Hepatocyte (in vitro differentiated cells): Measurements from ENCODE around the gene SLC30A7. TPM values are rescaled to one million over a fixed set of nuclear protein-coding genes. Genes with fewer than 3 reads are reported as not detected.

Source experiments
- DNase-seq: peaks from one replicate; pipeline ENCODE4 v3.0.0-alpha.2; 2016; ENCODE audit warnings: low spot score
- H2AFZ ChIP-seq: fragments of 200-600 bp; sonication (generic); 2 replicates; pipeline ENCODE4 v1.6.0; 2016; ENCODE audit warnings: antibody characterized with exemption, mild to moderate bottlenecking
- H3K27ac ChIP-seq: fragments of 200-600 bp; sonication (generic); 2 replicates; pipeline ENCODE4 v1.5.1; 2016; ENCODE audit warnings: mild to moderate bottlenecking
- H3K27me3 ChIP-seq: fragments of 200-600 bp; sonication (generic); 2 replicates; pipeline ENCODE4 v1.6.1; 2016
- H3K36me3 ChIP-seq: fragments of 200-600 bp; sonication (generic); replicated peaks from 2 replicates; pipeline ENCODE4 v1.5.1; 2016; ENCODE audit warnings: low read depth; ENCODE audit not compliant: insufficient read depth
- H3K4me1 ChIP-seq: fragments of 200-600 bp; sonication (generic); 2 replicates; pipeline ENCODE4 v1.5.1; 2016; ENCODE audit warnings: mild to moderate bottlenecking, moderate library complexity; ENCODE audit not compliant: insufficient read depth
- H3K4me2 ChIP-seq: fragments of 200-600 bp; sonication (generic); 2 replicates; pipeline ENCODE4 v1.6.0; 2016
- H3K4me3 ChIP-seq: fragments of 200-600 bp; sonication (generic); 2 replicates; pipeline ENCODE4 v1.5.1; 2016; ENCODE audit warnings: mild to moderate bottlenecking
- H3K79me2 ChIP-seq: fragments of 200-600 bp; sonication (generic); 2 replicates; pipeline ENCODE4 v1.6.0; 2017; ENCODE audit warnings: mild to moderate bottlenecking
- H3K9me2 ChIP-seq: fragments of 200-600 bp; sonication (generic); replicated peaks from 2 replicates; pipeline ENCODE4 v1.6.0; 2017; ENCODE audit warnings: mild to moderate bottlenecking; ENCODE audit not compliant: insufficient read depth
- H3K9me3 ChIP-seq: fragments of 200-600 bp; sonication (generic); 2 replicates; pipeline ENCODE4 v1.5.1; 2016; ENCODE audit warnings: low read depth, mild to moderate bottlenecking
- H4K20me1 ChIP-seq: fragments of 200-600 bp; sonication (generic); 2 replicates; pipeline ENCODE4 v1.6.0; 2016; ENCODE audit warnings: mild to moderate bottlenecking; ENCODE audit not compliant: insufficient read depth, poor library complexity, severe bottlenecking
- CTCF ChIP-seq: fragments of 200-600 bp; sonication (generic); IDR thresholded peaks from 2 replicates; pipeline ENCODE4 v1.5.1; 2016; ENCODE audit warnings: antibody characterized with exemption, mild to moderate bottlenecking; ENCODE audit not compliant: poor library complexity
- EZH2 ChIP-seq: fragments of 200-600 bp; sonication (generic); IDR thresholded peaks from 2 replicates; pipeline ENCODE4 v1.6.1; 2016; ENCODE audit warnings: antibody characterized with exemption, mild to moderate bottlenecking, borderline replicate concordance
- EZH2phosphoT487 ChIP-seq: fragments of 200-600 bp; sonication (generic); IDR thresholded peaks from one replicate; pipeline ENCODE4 v1.6.1; 2018; ENCODE audit warnings: antibody characterized with exemption, mild to moderate bottlenecking, low read depth, moderate library complexity; ENCODE audit not compliant: unreplicated experiment, severe bottlenecking
- WGBS: methylation state at CpG from one replicate; pipeline ENCODE4 v1.1.6; 2016; ENCODE audit warnings: low lambda C conversion rate; ENCODE audit errors: missing lambda C conversion rate; 5-methylcytosine and 5-hydroxymethylcytosine counted together
- polyA plus RNA-seq: library from polyadenylated mRNA; unstranded; fragments of >200 nt; fragmentation: Nextera tagmentation; extraction: Ambion mirVana; gene quantifications from 2 replicates; pipeline ENCODE4 v1.2.1, GENCODE V29; 2016
- total RNA-seq: library from RNA; depleted of rRNA; stranded (reverse); fragments of >200 nt; gene quantifications from 2 replicates; pipeline ENCODE4 v1.2.3, GENCODE V29; 2014

SLC30A7 gene
- total and polyA plus RNA-seq, 2 experiments from 2014 or later, result 23.0 to 61.9 TPM

- no peaks in the 10 kb centered on the region for H3K9me2 ChIP-seq
- H3K9me3 ChIP-seq, result no peaks in the 10 kb centered on the region
- peaks cover 25% of the 10 kb centered on the region for H3K79me2 ChIP-seq
- no peaks in the 10 kb centered on the region for H3K27me3 ChIP-seq
- no peaks in the 10 kb centered on the region for H3K36me3 ChIP-seq
- 89% methylated on average over 6 of the region's 6 CpGs for WGBS
- peaks cover 12% of the 10 kb centered on the region for H3K4me1 ChIP-seq
- no peak overlapping the region for H3K4me2 ChIP-seq
- no peak overlapping the region for H3K4me3 ChIP-seq
- H3K27ac ChIP-seq, result no peak overlapping the region
- H4K20me1 ChIP-seq, result no peaks in the 10 kb centered on the region
- TF ChIP-seq EZH2phosphoT487 (no peak), CTCF (no peak), EZH2 (no peak)
- no peak overlapping the region for H2AFZ ChIP-seq
- DNase-seq, result no peak
These were observed 131.4 kb downstream of the SLC30A7 start for GRCh38 chr1:101027194-101027772.

- H3K27me3 ChIP-seq, result no peaks in the 10 kb centered on the region
- no peak for DNase-seq
- no peaks in the 10 kb centered on the region for H3K9me2 ChIP-seq
- TF ChIP-seq EZH2 (no peak), CTCF (no peak), EZH2phosphoT487 (no peak)
- no peaks in the 10 kb centered on the region for H3K36me3 ChIP-seq
- no peak overlapping the region for H2AFZ ChIP-seq
- peaks cover 12% of the 10 kb centered on the region for H3K4me1 ChIP-seq
- 67% methylated on average over 2 of the region's 2 CpGs for WGBS
- H3K9me3 ChIP-seq, result no peaks in the 10 kb centered on the region
- H3K4me2 ChIP-seq, result no peak overlapping the region
- no peak overlapping the region for H3K4me3 ChIP-seq
- H3K27ac ChIP-seq, result no peak overlapping the region
- H4K20me1 ChIP-seq, result no peaks in the 10 kb centered on the region
- H3K79me2 ChIP-seq, result peaks cover 28% of the 10 kb centered on the region
These were observed 132.6 kb downstream of the SLC30A7 start for GRCh38 chr1:101028466-101028865.

- H3K79me2 ChIP-seq, result peaks cover 28% of the 10 kb centered on the region
- H3K4me3 ChIP-seq, result no peak overlapping the region
- TF ChIP-seq EZH2 (no peak), EZH2phosphoT487 (no peak), CTCF (no peak)
- H3K9me2 ChIP-seq, result no peaks in the 10 kb centered on the region
- H3K27me3 ChIP-seq, result no peaks in the 10 kb centered on the region
- no peaks in the 10 kb centered on the region for H4K20me1 ChIP-seq
- 76% methylated on average over 1 of the region's 1 CpG for WGBS
- no peak overlapping the region for H2AFZ ChIP-seq
- no peak overlapping the region for H3K27ac ChIP-seq
- no peak for DNase-seq
- peaks cover 12% of the 10 kb centered on the region for H3K4me1 ChIP-seq
- no peaks in the 10 kb centered on the region for H3K9me3 ChIP-seq
- no peak overlapping the region for H3K4me2 ChIP-seq
- H3K36me3 ChIP-seq, result no peaks in the 10 kb centered on the region
These were observed 133.3 kb downstream of the SLC30A7 start for GRCh38 chr1:101029184-101029583.

- H3K27ac ChIP-seq, result no peak overlapping the region
- H3K27me3 ChIP-seq, result no peaks in the 10 kb centered on the region
- no peak for DNase-seq
- TF ChIP-seq EZH2, result no peak
- no peak for TF ChIP-seq CTCF
- TF ChIP-seq EZH2phosphoT487, result no peak
- H4K20me1 ChIP-seq, result no peaks in the 10 kb centered on the region
- peaks cover 9% of the 10 kb centered on the region for H3K4me1 ChIP-seq
- no peak overlapping the region for H3K4me2 ChIP-seq
- H3K9me3 ChIP-seq, result no peaks in the 10 kb centered on the region
- H3K79me2 ChIP-seq, result peaks cover 33% of the 10 kb centered on the region
- H3K4me3 ChIP-seq, result no peak overlapping the region
- H2AFZ ChIP-seq, result no peak overlapping the region
- H3K36me3 ChIP-seq, result no peaks in the 10 kb centered on the region
- H3K9me2 ChIP-seq, result no peaks in the 10 kb centered on the region
- 93% methylated on average over 4 of the region's 4 CpGs for WGBS
These were observed 135.0 kb downstream of the SLC30A7 start for GRCh38 chr1:101030881-101031280.
